Astrocyte of the hippocampus (primary cell): ENCODE data around the gene ARHGEF7.

Experiments
- DNase-seq: peaks from one replicate; pipeline ENCODE4 v3.0.0; 2011; ENCODE audit warnings: low read depth, low spot score

Gene ARHGEF7

DNA sequence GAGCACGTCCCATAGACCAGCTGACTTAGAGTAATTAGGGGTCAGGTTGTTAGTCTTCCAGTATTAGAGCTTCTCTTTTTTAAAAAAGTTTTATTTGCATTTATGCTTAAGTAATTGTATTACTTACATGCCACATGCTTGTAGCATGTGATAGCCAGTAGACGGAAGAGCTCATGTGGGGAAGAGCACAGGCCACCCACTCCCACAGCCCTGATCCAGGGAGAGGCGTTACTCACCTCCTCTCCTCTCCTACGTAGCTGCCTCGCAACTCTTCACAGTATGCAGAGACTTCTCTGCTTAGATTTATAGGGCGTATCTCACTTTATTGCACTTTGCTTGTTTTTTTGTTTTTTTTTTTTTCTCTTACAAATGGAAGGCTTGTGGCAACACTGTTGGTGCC is 110.1 kb downstream of the ARHGEF7 start:
- DNase-seq, result no peak

DNA sequence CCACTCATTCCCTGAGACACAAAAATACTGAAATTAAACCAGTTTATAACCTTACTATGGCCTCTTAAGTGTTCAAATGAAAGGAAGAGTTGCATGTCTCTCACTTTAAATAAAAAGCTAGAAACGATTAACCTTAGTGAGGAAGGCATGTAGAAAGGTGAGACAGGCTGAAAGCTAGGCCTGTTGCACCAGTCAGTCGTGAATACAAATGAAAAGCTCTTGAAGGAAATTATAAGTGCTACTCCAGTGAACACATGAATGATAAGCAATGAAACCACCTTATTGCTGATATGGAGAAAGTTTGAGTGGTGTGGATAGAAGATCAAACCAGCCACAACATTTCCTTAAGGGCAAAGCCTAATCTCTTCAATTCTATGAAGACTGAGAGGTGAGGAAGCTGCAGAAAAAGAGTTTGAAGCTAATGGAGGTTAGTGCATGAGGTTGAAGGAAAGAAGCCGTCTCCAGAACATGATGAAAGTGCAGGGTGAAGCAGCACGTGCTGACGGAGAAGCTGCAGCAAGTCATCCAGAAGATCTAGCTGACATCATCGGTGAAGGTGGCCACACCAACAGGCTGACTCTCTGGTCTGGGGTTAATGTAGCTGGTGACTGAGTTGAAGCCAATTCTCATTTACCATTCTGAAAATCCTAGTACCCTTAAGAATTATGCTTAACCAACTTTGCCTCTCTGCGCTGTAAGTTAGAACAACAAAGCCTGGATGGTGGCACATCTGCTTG is 110.9 kb downstream of the ARHGEF7 start:
- DNase-seq, result no peak

DNA sequence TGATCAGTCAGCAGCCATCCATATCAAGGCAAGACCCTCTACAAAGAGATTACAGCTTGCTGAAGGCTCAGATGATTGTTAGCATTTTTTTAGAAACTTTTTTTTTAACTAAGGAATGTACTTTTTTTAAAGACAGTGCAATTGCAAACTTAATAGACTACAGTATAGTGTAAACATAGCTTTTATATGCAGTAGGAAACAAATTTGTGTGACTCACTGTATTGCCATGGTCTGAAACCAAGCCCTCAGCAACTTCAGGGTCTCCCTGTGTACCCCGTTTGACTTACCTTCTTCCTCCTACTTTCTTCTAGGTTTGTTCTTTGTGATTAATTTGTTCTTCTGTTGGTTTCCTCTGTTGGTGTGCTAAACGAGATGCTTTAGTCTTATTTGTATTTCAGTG is 112.3 kb downstream of the ARHGEF7 start:
- DNase-seq, result no peak

DNA sequence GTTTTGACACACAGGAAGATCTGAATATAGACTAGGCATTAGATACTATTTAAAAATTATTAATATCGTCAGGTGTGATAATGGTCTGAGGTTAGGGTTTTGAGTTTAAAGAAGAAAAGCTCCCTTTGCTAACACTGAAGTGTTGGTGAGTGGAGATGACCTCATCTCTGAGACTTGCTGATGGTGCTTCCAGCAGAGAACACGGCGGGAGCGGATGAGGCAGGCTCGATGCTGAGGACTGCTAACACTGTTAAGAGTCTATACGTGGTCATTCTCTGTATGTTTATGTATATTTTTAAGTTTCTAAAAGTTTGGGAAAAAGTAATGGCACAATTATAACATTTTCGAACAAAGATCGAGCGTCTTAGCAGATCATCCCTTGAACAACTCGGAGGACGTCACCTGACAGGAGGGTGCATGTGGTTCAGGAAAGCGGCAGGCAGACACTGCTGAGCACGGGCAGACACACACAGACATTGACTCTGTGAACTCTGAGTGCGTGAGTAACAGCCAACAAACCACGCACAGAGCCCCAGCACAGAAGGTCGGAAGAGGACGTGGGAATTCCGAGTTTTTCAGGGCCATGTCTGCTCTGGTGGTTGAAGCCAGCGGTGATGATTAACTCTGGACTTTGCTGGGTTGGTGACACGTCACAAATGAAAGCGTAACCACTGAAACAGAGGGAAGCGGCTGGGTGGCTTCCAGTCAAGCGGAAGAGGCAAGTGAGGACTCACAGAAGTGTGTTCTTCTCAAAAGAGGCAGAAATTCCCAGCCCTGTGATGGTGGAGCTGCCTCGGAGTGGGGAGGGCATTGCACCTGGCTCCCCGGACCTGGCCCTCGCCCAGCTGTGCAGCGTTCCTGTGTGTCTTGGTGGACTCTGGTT is 113.4 kb downstream of the ARHGEF7 start:
- peak; percentile 88 for DNase-seq

DNA sequence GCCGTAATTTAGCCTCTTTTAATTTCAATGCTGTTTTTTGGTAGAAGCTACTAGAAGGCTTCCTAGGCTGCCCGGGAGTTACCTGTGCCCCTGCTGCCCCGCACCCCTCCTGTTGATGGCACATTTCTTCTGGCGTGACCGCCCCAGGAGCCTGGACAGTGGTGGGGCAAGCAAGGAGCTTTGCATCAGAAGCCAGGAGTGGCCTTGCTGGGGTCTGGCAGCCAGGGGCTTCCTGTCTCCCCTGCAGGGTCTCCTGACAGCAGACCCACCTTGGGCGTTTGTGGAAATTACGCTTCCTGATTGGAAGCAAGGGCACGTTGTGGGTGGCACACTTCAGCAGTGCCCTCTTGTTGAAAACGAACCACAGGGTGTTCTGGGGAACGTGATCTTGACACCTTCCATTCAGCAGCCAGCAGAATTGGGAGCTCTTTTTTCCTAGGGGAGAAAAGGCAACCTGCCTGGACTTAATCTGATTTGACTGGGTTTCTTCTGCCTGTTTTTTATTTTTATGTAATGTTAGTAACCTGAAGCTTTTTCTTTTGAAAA is 115.3 kb downstream of the ARHGEF7 start:
- DNase-seq, result no peak

DNA sequence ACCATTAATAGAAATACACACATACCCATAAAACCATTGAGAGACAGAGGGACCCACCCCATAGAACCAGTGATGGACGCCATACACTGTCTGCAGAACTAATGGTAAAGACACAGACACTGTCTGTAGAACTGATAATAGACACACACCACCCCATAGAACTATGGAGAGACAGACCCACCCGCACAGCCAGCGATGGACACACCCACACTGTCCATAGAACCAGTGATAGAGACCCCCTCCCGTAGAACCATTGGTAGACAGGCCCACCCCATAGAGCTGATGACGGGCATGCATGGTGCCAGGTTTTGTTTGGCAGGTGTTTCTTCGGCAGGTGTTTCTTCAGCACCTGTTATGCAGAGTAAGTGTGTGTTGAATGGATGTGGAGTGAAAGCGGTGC is 117.1 kb downstream of the ARHGEF7 start:
- no peak for DNase-seq

DNA sequence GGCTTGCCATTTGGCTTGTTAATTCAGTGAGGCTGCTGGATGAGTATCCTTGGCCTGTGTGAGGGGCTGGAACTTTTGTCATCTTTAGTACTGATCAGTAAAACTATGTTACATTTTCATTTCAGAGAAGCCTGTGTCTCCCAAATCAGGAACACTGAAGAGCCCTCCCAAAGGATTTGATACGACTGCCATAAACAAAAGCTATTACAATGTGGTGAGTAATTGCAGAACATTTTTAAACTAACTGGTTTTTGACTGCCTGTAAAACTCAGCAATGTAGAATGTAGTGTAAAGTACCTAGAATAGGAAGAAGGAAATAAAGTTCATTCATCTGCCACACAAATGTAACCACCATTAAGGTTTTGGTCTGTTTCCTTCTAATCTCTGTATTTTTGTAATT is 118.0 kb downstream of the ARHGEF7 start:
- no peak for DNase-seq

DNA sequence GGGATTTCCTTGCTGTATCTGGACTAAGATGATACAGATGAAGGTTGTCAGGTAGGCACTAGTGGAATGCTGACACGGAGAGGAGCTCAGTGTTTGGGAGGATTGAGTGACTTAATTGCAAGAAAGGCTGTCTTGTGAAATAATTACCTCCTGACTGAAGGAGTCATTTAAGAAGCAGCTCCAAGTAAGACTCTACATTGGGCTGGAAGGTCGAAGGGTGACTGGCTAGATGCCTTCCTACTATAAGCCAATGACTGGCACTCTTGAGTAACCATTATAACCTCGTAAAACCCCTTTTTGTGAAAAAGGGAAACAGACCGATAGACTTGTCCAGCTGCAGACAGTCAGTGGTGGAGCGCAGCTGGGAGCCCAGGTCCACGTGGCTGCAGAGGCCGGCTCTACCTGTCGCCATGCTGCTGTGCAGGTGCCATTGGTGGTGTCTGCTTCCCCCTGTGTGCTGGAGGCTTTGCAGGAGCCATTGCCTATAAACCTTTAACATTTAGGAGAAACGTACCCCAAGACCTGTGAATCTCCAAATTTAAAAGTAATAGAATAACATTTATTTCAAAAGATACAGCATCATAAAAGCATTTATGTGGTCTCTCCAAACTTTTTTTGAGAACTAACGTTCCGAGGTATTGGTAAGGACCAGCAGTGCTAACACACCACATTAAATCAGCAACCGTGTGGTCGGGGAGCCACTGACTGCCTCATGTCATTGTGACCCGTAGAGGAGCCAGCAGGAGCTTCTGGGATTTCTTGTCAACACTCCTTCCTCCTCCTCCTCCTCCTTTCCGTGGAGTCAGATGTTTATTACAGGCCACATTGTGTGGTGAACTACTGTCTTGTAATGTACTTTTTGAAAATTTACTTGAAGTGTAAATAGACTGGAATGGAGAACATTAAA is 124.9 kb downstream of the ARHGEF7 start:
- no peak for DNase-seq

DNA sequence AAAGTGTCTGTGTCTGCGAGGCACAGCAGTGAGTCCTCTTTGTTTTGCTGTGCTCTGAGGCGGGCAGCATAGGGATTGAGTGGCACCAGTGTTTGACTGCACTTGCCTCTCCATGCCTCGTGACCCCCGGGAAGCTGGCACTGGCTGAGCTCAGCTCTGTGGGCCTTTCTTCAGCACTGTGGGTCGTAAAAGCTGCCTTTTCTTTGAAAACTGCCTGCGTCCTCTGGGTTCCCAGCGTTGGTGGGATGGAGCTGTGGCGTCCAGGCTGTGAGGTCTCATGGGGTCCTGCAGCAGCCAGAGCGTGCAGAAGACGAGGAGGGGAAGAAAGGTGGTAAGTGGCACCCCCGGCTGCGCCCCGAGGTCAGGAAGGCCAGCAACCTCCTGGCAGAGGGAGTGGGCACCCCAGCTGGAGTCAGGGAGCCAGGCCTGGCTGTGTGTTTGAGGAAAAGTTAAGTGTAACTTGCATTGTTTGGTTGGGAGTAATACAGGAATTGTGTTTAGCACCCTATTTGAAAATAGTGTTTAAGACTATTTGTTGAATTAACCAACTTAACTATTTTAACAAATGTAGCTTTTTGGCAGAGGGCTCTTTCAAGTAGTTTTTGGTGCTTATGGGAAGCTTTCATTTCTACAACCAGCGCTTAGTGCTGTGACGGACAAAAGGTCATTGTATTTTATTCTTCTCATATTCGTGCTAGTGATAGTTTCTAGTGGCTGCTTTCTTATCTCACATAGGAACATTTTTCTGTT is 126.1 kb downstream of the ARHGEF7 start:
- DNase-seq, result peak; percentile 48

DNA sequence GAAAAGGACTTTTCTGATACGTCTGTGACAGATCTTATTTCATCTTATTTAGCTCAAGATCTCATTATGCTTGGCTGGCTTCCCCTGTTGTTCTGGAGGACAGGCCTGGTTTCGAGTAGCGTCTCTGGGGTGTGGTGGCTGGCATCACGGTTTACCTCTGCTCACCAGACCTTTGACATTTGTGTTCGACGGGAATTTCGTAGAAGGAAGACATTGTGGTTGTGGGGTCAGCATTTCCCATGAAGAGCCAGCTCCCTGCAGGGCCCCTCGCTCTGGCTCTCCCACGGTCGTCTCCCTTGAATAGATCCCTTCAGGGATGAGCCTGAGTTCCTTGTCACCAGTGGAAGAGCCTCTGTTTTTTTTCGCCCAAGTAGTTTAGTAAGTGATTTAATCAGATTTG is 126.8 kb downstream of the ARHGEF7 start:
- DNase-seq, result no peak

DNA sequence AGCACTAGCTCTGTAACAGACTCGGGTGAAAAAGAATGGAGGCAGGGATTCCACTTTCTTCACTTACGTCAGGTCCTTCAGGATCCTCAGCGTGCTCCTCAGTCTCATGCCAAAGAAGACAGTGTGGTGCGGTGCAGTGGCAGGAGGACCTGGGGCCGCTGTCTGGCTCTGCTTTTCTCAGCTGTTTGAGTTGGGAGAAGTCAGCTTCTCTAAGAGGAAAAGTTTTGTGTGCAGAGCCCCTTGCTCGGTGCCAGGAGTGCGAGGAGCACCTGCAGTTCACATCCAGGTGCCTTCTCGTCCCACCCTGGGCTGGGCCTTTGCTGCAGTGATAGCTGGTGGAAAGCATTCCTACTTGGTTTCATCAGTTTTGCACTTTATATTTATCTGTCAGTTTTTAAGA is 127.5 kb downstream of the ARHGEF7 start:
- no peak for DNase-seq

DNA sequence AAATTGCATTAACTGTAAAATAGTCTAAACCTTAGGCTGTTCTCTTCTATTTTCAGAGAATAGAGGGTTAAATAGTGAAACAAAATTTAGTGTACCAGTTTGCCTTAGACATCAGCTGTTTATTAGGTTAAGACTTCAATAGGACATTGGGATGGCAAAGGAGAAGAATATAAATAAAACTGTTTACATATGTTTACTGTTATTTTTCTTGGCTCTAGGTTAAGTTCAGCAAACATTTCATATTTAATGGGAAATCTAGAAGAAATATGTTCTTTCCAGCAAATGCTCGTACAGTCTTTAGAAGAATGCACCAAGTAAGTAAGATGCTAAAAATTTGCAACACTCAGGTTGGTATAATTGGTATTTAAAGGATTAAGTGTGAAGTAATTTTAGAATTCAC is 128.9 kb downstream of the ARHGEF7 start:
- DNase-seq, result no peak

DNA sequence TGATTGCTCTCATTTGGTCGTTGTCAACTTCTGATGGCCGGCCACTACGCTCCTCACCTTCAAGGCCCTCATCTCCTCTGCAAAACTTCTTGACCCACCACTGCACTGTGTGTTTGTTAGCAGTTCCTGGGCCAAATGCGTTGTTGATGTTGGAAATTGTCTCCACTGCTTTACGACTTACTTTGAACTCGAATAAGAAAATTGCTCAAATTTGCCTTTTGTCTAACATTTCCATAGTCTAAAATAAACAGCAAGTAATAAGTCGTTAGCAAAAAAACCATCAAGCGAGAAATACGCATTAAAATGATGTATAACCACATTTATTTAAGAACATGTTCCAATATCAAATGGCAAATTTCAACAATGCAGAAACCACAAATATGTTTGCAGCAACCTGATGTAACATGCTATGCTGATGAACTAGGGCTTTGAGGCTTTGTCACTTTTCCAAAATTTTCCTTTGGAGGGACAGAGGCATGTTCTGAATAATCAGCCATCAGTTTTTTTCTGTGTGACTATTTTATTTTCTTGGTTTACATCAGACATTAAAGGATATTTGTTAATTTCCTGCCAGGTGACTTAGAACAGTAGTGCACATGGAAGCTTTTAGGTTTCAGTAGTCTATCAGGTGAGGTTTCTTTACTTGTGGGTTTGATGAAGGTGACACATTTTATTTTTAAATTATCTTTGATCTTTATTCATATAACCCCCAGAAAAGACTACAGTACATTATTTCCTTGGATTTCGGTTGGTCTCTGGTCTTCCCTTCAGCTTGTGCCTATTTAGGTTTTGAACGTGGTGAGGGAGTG is 130.7 kb downstream of the ARHGEF7 start:
- peak; percentile 64 for DNase-seq

DNA sequence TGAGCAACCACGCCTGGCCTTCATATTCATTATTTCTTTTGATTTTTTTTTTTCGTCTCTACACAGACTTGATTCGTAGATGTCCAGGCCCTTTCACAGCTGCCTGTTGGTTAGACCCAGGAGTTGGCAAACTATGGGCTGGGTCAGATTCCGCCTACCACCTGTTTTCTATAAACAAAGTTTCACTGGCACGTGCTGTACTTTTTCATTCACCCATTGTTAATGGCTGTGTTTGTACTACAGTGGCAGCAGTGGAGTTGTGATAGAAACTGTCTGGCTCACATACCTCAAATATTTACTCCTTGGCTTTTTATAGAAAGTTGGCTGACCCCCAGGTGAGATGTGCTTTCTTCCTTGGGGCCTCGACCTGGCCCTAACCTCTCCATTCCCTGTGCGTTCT is 132.4 kb downstream of the ARHGEF7 start:
- peak; percentile 47 for DNase-seq

DNA sequence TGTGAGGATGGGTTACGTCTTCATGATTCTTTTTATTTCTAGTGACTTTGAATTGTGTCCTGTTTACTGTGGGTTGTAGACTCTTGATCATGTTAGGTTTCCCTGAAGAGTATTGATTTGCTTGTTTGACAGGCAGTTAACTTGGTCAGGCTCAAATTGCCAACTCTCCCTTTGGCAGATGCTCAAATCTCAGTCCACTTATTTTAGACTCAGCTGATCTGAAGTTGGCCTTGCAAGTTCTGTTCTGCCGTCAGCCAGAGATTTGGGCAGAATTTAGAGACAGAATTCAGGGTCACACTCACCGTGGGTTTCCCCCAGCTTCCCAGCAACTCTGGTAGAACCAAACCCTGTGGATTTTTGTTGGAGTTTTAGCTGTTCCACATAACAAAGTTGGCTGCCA is 133.7 kb downstream of the ARHGEF7 start:
- DNase-seq, result no peak

DNA sequence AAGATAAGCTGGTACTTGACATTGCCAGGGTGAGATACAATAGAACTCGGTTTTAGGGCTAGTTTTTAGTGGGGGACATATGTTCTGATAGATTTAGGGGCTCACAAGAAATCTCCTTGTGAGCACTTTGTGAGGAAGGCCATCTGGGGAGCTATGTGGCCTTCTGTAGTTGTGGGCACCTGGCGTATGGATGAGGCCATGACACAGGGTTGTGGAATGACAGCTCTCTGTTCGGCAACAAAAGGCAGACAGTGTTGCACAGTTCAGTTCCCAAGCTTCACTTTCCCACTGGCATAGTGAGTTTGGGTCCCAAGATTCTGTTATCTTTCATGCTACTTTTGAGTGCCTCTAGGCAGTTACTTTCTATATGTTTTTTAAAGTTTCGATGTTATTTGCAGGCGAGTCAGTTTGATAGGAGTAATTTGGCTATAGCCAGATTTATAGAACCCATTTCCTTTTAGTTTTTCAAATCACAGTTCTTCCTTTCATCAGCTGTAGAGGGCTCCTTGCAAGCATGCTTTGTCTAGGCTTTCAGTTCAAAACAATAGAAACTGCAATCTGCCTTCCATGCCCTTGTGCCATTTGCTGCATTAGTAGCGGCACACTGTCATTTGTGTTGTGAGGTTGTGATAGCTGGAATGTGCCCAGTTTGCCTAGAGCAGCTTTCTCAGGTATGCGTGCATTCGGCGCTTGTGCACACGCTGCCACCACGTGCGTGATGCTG is 134.7 kb downstream of the ARHGEF7 start:
- DNase-seq, result peak; percentile 24

DNA sequence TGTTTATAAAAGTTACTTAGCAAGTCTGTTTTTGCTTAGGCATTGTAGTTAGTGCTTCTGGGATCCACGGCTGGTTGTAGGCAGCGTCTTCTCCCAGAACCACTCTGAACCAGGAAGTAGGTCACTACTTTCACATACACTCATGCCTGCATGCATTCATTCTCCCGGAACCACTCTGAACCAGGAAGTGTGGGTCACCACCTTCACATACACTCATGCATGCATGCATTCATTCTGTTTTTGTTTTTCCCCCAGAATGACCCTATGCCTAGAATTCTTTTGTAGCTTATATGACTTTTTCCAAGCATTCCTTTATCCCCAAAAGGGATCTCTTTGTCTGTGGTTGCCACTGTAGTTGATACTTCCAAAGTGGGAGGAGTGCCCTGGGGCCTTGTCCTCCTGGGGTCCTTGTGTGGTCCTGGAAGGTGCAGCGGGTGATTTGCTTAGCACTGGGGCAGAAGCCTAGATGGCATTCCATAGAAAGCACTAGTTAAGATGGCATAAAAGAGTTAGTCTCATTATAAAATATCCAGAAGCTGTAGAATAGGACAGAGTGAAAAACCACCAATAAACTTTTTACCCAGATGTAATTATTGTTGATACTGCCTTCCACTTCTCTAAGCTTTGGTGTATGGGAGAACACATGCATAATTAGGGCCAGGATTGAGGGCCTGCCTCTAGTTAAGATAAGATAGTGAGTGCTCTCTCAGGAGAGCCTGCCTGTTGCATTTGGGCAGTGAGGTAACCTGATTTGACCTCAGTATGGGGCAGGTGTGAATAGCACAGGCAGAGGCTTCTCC is 136.7 kb downstream of the ARHGEF7 start:
- DNase-seq, result no peak
